ENCODE data around the gene OPN1SW.
A peak's percentile ranks its signal among the peaks of the same experiment; 100 is the strongest.

The OPN1SW gene

DNA sequence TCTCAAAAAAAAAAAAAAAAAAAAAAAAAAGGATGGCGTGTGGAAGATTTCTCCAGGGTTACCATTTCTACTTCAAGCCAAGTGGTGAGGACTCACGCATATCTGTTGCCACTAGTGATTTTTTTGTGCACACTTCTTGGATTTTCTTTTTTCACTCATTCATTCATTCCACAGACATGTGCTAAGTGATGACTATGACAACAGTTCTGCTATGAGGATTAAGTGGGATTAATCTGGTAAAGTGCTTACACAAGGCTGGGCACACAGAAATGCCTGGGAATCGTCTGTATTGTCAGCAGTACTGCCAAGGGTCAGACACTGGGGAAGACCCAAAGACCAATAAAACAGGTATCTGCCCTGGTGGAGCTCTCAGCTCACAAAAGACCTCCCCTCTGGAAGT lies 6.3 kb upstream of the OPN1SW start:
- no peak for DNase-seq (ENCODE audit: low read depth)
- TF ChIP-seq, protein P1, sequence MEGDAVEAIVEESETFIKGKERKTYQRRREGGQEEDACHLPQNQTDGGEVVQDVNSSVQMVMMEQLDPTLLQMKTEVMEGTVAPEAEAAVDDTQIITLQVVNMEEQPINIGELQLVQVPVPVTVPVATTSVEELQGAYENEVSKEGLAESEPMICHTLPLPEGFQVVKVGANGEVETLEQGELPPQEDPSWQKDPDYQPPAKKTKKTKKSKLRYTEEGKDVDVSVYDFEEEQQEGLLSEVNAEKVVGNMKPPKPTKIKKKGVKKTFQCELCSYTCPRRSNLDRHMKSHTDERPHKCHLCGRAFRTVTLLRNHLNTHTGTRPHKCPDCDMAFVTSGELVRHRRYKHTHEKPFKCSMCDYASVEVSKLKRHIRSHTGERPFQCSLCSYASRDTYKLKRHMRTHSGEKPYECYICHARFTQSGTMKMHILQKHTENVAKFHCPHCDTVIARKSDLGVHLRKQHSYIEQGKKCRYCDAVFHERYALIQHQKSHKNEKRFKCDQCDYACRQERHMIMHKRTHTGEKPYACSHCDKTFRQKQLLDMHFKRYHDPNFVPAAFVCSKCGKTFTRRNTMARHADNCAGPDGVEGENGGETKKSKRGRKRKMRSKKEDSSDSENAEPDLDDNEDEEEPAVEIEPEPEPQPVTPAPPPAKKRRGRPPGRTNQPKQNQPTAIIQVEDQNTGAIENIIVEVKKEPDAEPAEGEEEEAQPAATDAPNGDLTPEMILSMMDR (IDR thresholded peaks at IDR 0.05; ENCODE audit: control insufficient read depth, insufficient read depth, low read depth, low read length, missing control alignments): no peak
- H3K4me3 ChIP-seq (ENCODE audit: control insufficient read depth, low read depth, low read length): no peak overlapping the region

DNA sequence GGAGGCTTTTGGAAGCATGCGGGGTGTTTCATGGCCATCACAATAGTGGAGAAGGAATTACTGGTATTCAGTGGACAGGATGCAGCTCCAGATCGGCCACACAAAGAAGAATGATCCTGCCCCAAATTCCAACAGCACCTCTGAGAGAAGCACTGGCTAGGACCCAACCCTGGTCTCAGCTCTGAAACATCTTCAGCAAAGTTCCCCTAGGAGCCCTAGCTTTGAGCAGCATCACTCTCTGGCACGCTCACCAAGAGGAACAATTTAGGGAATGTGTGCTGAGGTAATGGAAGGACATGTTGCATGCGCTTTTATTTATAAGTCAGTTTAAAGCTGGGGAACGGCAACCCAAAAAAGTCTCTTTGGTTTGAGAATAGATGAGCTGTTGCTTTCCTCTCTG lies 5.5 kb upstream of the OPN1SW start:
- H3K4me3 ChIP-seq (ENCODE audit: control insufficient read depth, low read depth, low read length): no peak overlapping the region
- TF ChIP-seq, protein P1 (IDR thresholded peaks at IDR 0.05; ENCODE audit: control insufficient read depth, insufficient read depth, low read depth, low read length, missing control alignments): no peak
- peak; percentile 44 for DNase-seq (ENCODE audit: low read depth)

DNA sequence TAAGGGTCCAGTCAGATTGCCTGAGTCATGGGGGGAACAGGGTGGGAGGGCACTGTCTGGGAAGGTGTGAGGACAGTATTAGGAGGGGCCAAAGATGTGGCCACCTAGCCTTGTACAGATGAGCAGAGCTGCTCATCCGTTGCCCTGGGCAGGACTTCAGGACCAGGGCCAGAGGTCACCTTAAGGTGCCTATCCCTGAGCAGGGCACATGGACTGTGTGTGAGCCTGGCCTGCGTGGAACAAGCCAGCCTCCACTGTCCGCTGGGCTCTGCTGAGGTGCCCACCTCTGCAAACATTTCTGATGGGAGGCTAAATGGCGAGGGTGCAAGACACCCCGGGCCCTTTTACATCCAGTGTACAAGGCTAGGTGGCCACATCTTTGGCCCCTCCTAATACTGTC lies 3.4 kb upstream of the OPN1SW start:
- H3K4me3 ChIP-seq (ENCODE audit: control insufficient read depth, low read depth, low read length): no peak overlapping the region
- DNase-seq (ENCODE audit: low read depth): no peak
- TF ChIP-seq, protein P1 (IDR thresholded peaks at IDR 0.05; ENCODE audit: control insufficient read depth, insufficient read depth, low read depth, low read length, missing control alignments): no peak

DNA sequence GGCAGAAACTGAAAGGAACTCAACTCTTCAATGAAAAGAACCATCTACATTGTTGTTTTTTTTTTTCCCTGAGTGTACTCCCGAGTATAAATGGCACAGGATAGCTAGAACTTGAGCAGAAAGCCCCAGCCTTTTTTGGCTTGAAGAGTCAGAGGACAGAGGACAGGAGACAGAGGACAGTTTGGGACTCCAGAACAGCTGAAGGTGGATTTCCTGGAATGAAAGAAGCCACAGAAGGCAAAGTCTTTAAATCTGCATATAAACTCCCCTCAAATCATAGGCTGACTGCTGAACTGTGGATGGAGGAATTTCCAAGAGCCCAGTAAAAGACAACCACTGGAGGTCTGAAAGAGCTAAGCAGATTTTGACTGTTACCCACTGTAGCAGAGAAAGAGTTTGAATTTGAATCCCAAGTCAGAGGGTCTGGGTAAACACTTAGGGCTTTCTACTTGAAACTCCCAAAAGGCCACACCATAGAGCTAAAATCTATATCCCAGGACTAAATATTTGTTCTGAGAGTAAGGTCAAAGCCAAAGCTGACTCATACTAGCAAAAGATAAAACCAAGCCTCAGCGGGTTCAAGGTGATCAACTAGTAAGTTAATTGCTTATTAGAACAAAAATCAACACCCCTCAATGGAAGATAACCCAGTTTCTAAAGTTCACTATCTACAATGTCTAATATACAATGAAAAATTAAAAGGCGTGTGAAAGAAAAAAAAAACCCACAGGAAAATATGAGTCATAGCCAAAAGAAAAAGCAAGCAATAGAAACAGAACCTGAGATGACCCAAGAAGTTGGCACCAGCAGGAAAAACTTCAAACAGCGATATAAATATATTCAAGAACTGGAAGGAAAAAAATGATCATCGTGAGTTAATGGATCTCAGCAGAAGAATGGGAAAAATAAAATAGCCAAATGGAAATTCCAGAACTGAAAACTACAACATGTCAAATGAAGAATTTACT lies 1.8 kb upstream of the OPN1SW start:
- DNase-seq (ENCODE audit: low read depth): no peak
- no peak overlapping the region for H3K4me3 ChIP-seq (ENCODE audit: control insufficient read depth, low read depth, low read length)
- TF ChIP-seq, protein P1 (IDR thresholded peaks at IDR 0.05; ENCODE audit: control insufficient read depth, insufficient read depth, low read depth, low read length, missing control alignments): no peak

DNA sequence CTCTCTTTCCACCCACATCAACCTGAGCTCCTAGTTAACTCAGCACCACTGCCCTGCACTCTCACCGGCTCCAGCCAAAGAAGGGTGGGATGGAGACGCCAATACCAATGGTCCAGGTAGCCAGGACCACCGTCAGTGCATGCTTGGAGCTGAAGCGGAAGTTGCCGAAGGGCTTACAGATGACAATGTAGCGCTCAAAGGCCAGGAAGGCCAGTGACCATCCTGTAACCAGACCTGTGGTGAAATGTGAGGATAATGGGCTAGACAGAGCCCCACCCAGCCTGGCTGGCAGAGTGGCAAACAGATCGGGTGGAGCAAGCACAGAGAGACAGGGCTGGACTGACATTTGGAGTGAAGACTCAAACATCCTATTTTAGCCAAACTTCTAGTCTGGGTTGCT lies 673 bp downstream of the OPN1SW start:
- TF ChIP-seq, protein P1 (IDR thresholded peaks at IDR 0.05; ENCODE audit: control insufficient read depth, insufficient read depth, low read depth, low read length, missing control alignments): no peak
- no peak for DNase-seq (ENCODE audit: low read depth)
- no peak overlapping the region for H3K4me3 ChIP-seq (ENCODE audit: control insufficient read depth, low read depth, low read length)

DNA sequence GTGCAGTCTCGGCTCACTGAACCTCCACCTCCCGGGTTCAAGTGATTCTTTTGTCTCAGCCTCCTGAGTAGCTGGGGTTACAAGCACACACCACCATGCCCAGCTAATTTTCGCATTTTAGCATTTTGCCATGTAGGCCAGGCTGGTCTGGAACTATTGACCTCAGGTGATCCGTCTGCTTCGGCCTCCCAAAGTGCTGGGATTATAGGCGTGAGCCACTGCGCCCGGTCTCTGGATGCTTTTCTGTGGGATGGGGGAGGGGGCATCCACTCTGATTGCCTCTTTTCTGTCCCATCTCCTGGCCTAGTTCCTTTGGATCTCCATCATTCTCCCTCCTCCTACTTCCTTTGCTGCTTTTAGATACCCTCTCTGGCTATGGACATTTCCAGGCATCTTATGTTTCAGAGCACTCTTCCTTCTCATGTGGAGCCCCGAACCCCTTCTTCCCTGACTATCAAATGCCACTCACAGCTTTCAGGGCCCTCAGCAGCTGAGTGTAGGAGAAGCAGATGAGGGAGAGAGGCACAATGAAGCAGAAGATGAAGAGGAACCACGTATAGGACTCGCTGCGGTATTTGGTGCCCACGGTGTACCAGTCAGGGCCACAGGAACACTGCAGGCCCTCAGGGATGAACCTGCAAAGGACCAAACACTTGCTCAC lies 1.4 kb downstream of the OPN1SW start:
- TF ChIP-seq, protein P1 (IDR thresholded peaks at IDR 0.05; ENCODE audit: control insufficient read depth, insufficient read depth, low read depth, low read length, missing control alignments): no peak
- DNase-seq (ENCODE audit: low read depth): no peak
- no peak overlapping the region for H3K4me3 ChIP-seq (ENCODE audit: control insufficient read depth, low read depth, low read length)
